Stomach (tissue), 4 donors: ENCODE measurements around the gene CTDSPL2.

ENCODE experiments used
- EP300 ChIP-seq: sonication (generic); formaldehyde crosslinking; IDR thresholded peaks from one replicate; pipeline ENCODE4 v1.6.1; 2017; ENCODE audit warnings: antibody characterized with exemption
- POLR2A ChIP-seq, 4 donors: fragments of 450-650 bp; IDR thresholded peaks; one replicate each; pipeline ENCODE4 v1.6.1; 2016; ENCODE audit warnings: antibody characterized with exemption in 4 of 4, control low read depth in 2 of 4, mild to moderate bottlenecking in 1 of 4, moderate library complexity in 1 of 4
- POLR2AphosphoS5 ChIP-seq, 3 donors: sonication (generic); formaldehyde crosslinking; IDR thresholded peaks; one replicate each; pipeline ENCODE4 v1.6.1; 2016; ENCODE audit warnings: antibody characterized with exemption in 3 of 3
- TF ChIP-seq, protein P1 (sequence below), 7 experiments: fragments of 450-650 bp in 4 of 7; fragments of 200-600 bp in 3 of 7; sonication (generic) in 3 of 7; IDR thresholded peaks; one replicate each; pipeline ENCODE4 v1.5.1; 2016 to 2019; ENCODE audit warnings: antibody characterized with exemption in 7 of 7, control low read depth in 2 of 7, mild to moderate bottlenecking in 1 of 7

DNA sequence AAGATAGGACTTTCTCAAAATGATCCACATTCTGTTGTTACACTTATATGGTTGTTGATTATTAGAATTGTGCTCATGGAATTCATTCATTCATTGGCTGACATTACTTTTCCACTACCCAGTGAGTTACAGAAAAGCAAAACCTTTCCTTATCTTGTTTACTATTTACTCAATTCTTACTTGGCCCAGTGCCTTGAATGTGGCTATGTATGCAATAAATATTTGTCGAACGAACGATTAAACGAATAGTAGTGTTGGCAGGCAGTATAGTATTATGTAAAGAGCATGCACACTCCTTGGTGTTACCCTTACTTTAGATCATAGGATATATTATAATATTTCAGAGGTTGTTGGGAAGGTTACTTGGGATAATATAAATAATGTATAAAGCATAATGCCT lies 31.0 kb downstream of the CTDSPL2 start:
- TF ChIP-seq POLR2A (IDR thresholded peaks at IDR 0.05), result no peak
- TF ChIP-seq, protein P1, sequence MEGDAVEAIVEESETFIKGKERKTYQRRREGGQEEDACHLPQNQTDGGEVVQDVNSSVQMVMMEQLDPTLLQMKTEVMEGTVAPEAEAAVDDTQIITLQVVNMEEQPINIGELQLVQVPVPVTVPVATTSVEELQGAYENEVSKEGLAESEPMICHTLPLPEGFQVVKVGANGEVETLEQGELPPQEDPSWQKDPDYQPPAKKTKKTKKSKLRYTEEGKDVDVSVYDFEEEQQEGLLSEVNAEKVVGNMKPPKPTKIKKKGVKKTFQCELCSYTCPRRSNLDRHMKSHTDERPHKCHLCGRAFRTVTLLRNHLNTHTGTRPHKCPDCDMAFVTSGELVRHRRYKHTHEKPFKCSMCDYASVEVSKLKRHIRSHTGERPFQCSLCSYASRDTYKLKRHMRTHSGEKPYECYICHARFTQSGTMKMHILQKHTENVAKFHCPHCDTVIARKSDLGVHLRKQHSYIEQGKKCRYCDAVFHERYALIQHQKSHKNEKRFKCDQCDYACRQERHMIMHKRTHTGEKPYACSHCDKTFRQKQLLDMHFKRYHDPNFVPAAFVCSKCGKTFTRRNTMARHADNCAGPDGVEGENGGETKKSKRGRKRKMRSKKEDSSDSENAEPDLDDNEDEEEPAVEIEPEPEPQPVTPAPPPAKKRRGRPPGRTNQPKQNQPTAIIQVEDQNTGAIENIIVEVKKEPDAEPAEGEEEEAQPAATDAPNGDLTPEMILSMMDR (IDR thresholded peaks at IDR 0.05), result no peak
- no peak for TF ChIP-seq POLR2AphosphoS5 (IDR thresholded peaks at IDR 0.05)
- no peak for TF ChIP-seq EP300
